ENCODE results near the gene MAN1C1. TPM values are rescaled to one million over a fixed set of nuclear protein-coding genes. Genes with fewer than 3 reads are reported as not detected.
A peak's percentile ranks its signal among the peaks of the same experiment; 100 is the strongest.

MAN1C1 gene
- total RNA-seq, 1 experiment from 2014 or later: 16.8 TPM

DNA sequence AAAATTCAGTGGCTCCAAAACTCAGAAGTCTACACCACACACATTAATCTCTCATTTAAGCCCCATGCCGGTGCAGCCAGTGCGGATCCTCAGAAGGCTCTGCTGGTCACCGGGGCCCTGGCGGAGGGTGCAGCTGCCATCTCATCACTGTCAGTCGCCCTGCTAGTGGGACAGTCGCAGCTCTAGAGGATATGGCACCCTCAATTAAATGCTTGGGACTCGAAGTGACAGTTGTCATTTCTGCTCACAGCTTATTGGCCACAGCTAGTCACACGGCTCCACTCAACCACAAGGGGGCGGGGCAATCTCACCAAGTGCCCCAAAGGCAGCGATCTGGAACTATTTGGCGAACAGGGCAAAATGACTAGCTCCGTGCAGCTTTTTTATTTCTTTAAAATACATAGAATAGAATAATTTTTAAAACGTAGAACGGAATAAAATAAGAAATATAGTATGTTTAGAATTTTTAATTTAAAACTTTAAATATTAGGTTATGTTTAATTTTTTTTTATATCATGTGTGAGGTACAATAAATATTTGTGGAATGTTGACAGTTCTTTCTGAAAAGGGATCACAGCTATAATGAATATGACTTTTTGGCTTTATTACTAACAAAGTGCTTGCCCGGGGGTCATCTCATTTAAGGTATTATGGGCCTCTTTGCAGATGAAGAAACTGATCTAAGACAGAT, 8.0 kb upstream of the MAN1C1 start:
- Mint-ChIP-seq H3K36me3 (no peaks in the 10 kb centered on the region), H3K27ac (no peak overlapping the region), H3K4me3 (no peak overlapping the region), H3K27me3 (ENCODE audit: low read depth) (peaks cover 13% of the 10 kb centered on the region), H3K4me1 (peaks cover 4% of the 10 kb centered on the region), H3K9me3 (no peaks in the 10 kb centered on the region)
- peak; percentile 85 for DNase-seq (ENCODE audit: low spot score)
- ChIA-PET POLR2A (interaction anchor here (0.6 kb wide), 1 partner anchor 792 kb away, joined by 5 read pairs; no protein-coding TSS in a partner anchor), CTCF (interaction anchor here (0.6 to 3.5 kb wide), 49 partner anchors 10 to 427 kb away, joined by 3 to 45 read pairs (median 4); partner anchors contain the start of genes LDLRAP1, MACO1, MAN1C1 and MTFR1L)
- peak; percentile 88 for ATAC-seq
- TF ChIP-seq, protein P1, sequence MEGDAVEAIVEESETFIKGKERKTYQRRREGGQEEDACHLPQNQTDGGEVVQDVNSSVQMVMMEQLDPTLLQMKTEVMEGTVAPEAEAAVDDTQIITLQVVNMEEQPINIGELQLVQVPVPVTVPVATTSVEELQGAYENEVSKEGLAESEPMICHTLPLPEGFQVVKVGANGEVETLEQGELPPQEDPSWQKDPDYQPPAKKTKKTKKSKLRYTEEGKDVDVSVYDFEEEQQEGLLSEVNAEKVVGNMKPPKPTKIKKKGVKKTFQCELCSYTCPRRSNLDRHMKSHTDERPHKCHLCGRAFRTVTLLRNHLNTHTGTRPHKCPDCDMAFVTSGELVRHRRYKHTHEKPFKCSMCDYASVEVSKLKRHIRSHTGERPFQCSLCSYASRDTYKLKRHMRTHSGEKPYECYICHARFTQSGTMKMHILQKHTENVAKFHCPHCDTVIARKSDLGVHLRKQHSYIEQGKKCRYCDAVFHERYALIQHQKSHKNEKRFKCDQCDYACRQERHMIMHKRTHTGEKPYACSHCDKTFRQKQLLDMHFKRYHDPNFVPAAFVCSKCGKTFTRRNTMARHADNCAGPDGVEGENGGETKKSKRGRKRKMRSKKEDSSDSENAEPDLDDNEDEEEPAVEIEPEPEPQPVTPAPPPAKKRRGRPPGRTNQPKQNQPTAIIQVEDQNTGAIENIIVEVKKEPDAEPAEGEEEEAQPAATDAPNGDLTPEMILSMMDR (IDR thresholded peaks at IDR 0.05): peak; percentile 47
- TF ChIP-seq, protein P2, sequence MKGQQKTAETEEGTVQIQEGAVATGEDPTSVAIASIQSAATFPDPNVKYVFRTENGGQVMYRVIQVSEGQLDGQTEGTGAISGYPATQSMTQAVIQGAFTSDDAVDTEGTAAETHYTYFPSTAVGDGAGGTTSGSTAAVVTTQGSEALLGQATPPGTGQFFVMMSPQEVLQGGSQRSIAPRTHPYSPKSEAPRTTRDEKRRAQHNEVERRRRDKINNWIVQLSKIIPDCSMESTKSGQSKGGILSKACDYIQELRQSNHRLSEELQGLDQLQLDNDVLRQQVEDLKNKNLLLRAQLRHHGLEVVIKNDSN (CRISPR knock-in tag; IDR thresholded peaks at IDR 0.05): peak; percentile 73
- no peak for TF ChIP-seq CREM (CRISPR knock-in tag; IDR thresholded peaks at IDR 0.05)
- TF ChIP-seq, protein P3, sequence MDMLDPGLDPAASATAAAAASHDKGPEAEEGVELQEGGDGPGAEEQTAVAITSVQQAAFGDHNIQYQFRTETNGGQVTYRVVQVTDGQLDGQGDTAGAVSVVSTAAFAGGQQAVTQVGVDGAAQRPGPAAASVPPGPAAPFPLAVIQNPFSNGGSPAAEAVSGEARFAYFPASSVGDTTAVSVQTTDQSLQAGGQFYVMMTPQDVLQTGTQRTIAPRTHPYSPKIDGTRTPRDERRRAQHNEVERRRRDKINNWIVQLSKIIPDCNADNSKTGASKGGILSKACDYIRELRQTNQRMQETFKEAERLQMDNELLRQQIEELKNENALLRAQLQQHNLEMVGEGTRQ (CRISPR knock-in tag; IDR thresholded peaks at IDR 0.05): peak; percentile 71

DNA sequence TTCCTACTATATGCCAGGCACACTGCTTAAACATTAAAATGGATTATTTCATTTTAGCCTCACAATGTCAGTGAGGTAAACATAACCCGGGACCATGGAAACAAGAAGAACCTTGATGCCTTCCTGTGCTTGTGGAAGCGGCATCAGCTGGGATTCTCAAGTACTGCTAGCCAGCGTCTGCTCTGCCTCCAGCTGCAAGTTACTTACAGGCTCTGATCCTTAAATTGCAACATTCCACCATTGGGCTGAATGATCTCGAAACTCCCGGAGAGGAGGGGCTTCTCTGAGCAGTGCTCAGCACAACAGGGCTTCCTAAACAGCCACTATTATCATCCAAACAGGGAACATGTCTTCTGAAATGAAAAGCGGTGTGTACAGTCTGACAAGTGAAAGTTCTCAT, 6.7 kb upstream of the MAN1C1 start:
- peak; percentile 74 for ATAC-seq
- Mint-ChIP-seq H3K4me3 (no peak overlapping the region), H3K9me3 (no peaks in the 10 kb centered on the region), H3K27me3 (ENCODE audit: low read depth) (peaks cover 22% of the 10 kb centered on the region), H3K36me3 (no peaks in the 10 kb centered on the region), H3K27ac (no peak overlapping the region), H3K4me1 (peaks cover 4% of the 10 kb centered on the region)
- ChIA-PET CTCF (interaction anchor here (0.9 to 3.5 kb wide), 8 partner anchors 37 to 208 kb away, joined by 3 to 45 read pairs (median 10); no protein-coding TSS in a partner anchor), POLR2A (no interaction called here)
- DNase-seq (ENCODE audit: low spot score): no peak
- TF ChIP-seq NFATC4 (CRISPR knock-in tag; IDR thresholded peaks at IDR 0.05): no peak
- TF ChIP-seq GABPB1 (CRISPR knock-in tag; IDR thresholded peaks at IDR 0.05): no peak
- TF ChIP-seq NFE2L1 (CRISPR knock-in tag; IDR thresholded peaks at IDR 0.05): no peak
- TF ChIP-seq, protein P4, sequence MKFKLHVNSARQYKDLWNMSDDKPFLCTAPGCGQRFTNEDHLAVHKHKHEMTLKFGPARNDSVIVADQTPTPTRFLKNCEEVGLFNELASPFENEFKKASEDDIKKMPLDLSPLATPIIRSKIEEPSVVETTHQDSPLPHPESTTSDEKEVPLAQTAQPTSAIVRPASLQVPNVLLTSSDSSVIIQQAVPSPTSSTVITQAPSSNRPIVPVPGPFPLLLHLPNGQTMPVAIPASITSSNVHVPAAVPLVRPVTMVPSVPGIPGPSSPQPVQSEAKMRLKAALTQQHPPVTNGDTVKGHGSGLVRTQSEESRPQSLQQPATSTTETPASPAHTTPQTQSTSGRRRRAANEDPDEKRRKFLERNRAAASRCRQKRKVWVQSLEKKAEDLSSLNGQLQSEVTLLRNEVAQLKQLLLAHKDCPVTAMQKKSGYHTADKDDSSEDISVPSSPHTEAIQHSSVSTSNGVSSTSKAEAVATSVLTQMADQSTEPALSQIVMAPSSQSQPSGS (CRISPR knock-in tag; IDR thresholded peaks at IDR 0.05; ENCODE audit: borderline replicate concordance, low read depth): no peak
- TF ChIP-seq FOXP1 (CRISPR knock-in tag; IDR thresholded peaks at IDR 0.05; ENCODE audit: borderline replicate concordance): no peak
- TF ChIP-seq, protein P5, sequence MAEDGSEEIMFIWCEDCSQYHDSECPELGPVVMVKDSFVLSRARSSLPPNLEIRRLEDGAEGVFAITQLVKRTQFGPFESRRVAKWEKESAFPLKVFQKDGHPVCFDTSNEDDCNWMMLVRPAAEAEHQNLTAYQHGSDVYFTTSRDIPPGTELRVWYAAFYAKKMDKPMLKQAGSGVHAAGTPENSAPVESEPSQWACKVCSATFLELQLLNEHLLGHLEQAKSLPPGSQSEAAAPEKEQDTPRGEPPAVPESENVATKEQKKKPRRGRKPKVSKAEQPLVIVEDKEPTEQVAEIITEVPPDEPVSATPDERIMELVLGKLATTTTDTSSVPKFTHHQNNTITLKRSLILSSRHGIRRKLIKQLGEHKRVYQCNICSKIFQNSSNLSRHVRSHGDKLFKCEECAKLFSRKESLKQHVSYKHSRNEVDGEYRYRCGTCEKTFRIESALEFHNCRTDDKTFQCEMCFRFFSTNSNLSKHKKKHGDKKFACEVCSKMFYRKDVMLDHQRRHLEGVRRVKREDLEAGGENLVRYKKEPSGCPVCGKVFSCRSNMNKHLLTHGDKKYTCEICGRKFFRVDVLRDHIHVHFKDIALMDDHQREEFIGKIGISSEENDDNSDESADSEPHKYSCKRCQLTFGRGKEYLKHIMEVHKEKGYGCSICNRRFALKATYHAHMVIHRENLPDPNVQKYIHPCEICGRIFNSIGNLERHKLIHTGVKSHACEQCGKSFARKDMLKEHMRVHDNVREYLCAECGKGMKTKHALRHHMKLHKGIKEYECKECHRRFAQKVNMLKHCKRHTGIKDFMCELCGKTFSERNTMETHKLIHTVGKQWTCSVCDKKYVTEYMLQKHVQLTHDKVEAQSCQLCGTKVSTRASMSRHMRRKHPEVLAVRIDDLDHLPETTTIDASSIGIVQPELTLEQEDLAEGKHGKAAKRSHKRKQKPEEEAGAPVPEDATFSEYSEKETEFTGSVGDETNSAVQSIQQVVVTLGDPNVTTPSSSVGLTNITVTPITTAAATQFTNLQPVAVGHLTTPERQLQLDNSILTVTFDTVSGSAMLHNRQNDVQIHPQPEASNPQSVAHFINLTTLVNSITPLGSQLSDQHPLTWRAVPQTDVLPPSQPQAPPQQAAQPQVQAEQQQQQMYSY (CRISPR knock-in tag; IDR thresholded peaks at IDR 0.05): no peak
- TF ChIP-seq, protein P6, sequence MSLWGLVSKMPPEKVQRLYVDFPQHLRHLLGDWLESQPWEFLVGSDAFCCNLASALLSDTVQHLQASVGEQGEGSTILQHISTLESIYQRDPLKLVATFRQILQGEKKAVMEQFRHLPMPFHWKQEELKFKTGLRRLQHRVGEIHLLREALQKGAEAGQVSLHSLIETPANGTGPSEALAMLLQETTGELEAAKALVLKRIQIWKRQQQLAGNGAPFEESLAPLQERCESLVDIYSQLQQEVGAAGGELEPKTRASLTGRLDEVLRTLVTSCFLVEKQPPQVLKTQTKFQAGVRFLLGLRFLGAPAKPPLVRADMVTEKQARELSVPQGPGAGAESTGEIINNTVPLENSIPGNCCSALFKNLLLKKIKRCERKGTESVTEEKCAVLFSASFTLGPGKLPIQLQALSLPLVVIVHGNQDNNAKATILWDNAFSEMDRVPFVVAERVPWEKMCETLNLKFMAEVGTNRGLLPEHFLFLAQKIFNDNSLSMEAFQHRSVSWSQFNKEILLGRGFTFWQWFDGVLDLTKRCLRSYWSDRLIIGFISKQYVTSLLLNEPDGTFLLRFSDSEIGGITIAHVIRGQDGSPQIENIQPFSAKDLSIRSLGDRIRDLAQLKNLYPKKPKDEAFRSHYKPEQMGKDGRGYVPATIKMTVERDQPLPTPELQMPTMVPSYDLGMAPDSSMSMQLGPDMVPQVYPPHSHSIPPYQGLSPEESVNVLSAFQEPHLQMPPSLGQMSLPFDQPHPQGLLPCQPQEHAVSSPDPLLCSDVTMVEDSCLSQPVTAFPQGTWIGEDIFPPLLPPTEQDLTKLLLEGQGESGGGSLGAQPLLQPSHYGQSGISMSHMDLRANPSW (CRISPR knock-in tag; conservative IDR thresholded peaks at IDR 0.05; ENCODE audit: low read depth): no peak
- TF ChIP-seq, protein P7, sequence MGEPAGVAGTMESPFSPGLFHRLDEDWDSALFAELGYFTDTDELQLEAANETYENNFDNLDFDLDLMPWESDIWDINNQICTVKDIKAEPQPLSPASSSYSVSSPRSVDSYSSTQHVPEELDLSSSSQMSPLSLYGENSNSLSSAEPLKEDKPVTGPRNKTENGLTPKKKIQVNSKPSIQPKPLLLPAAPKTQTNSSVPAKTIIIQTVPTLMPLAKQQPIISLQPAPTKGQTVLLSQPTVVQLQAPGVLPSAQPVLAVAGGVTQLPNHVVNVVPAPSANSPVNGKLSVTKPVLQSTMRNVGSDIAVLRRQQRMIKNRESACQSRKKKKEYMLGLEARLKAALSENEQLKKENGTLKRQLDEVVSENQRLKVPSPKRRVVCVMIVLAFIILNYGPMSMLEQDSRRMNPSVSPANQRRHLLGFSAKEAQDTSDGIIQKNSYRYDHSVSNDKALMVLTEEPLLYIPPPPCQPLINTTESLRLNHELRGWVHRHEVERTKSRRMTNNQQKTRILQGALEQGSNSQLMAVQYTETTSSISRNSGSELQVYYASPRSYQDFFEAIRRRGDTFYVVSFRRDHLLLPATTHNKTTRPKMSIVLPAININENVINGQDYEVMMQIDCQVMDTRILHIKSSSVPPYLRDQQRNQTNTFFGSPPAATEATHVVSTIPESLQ (CRISPR knock-in tag; IDR thresholded peaks at IDR 0.05): no peak
- TF ChIP-seq, protein P8, sequence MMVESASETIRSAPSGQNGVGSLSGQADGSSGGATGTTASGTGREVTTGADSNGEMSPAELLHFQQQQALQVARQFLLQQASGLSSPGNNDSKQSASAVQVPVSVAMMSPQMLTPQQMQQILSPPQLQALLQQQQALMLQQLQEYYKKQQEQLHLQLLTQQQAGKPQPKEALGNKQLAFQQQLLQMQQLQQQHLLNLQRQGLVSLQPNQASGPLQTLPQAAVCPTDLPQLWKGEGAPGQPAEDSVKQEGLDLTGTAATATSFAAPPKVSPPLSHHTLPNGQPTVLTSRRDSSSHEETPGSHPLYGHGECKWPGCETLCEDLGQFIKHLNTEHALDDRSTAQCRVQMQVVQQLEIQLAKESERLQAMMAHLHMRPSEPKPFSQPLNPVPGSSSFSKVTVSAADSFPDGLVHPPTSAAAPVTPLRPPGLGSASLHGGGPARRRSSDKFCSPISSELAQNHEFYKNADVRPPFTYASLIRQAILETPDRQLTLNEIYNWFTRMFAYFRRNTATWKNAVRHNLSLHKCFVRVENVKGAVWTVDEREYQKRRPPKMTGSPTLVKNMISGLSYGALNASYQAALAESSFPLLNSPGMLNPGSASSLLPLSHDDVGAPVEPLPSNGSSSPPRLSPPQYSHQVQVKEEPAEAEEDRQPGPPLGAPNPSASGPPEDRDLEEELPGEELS (CRISPR knock-in tag; IDR thresholded peaks at IDR 0.05): no peak
- TF ChIP-seq, protein P9, sequence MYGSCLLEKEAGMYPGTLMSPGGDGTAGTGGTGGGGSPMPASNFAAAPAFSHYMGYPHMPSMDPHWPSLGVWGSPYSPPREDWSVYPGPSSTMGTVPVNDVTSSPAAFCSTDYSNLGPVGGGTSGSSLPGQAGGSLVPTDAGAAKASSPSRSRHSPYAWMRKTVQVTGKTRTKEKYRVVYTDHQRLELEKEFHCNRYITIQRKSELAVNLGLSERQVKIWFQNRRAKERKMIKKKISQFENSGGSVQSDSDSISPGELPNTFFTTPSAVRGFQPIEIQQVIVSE (CRISPR knock-in tag; IDR thresholded peaks at IDR 0.05; ENCODE audit: borderline replicate concordance): no peak
- no peak for TF ChIP-seq MXD4 (CRISPR knock-in tag; IDR thresholded peaks at IDR 0.05; ENCODE audit: borderline replicate concordance)
- TF ChIP-seq GTF2I (CRISPR knock-in tag; conservative IDR thresholded peaks at IDR 0.05): no peak
- TF ChIP-seq RORB (CRISPR knock-in tag; IDR thresholded peaks at IDR 0.05): no peak

Data from WTC11 (cell line).